ENCODE results near the gene ZC2HC1C. TPM values are rescaled to one million over a fixed set of nuclear protein-coding genes. Genes with fewer than 3 reads are reported as not detected.

ZC2HC1C gene
- total RNA-seq, 1 donor from 2014 or later, result 7.5 TPM

GRCh38 chr14:75047506-75047905 lies 21.9 kb upstream of the ZC2HC1C start:
- H3K9me3 Mint-ChIP-seq (ENCODE audit: low read depth), result no peaks in the 10 kb centered on the region
- H3K36me3 Mint-ChIP-seq (ENCODE audit: insufficient read depth), result peaks cover 12% of the 10 kb centered on the region

GRCh38 chr14:75048101-75048500 lies 21.3 kb upstream of the ZC2HC1C start:
- Mint-ChIP-seq H3K4me3 (ENCODE audit: low read depth) (no peak overlapping the region), H3K27ac (no peak overlapping the region), H3K27me3 (no peaks in the 10 kb centered on the region), H3K36me3 (ENCODE audit: insufficient read depth) (peaks cover 12% of the 10 kb centered on the region), H3K9me3 (ENCODE audit: low read depth) (no peaks in the 10 kb centered on the region), H3K4me1 (ENCODE audit: low read depth) (peaks cover 3% of the 10 kb centered on the region)
- DNase-seq (ENCODE audit: low spot score, unreplicated experiment), result no peak
- no peak for TF ChIP-seq CTCF (IDR thresholded peaks at IDR 0.05; ENCODE audit: unreplicated experiment)

More at GRCh38 chr14:75047506-75047905, 21.9 kb upstream of the ZC2HC1C start:
- no peak for DNase-seq (ENCODE audit: low spot score, unreplicated experiment)
- Mint-ChIP-seq H3K27me3 (no peaks in the 10 kb centered on the region), H3K27ac (no peak overlapping the region), H3K4me1 (ENCODE audit: low read depth) (peaks cover 3% of the 10 kb centered on the region), H3K4me3 (ENCODE audit: low read depth) (no peak overlapping the region)
- no peak for TF ChIP-seq CTCF (IDR thresholded peaks at IDR 0.05; ENCODE audit: unreplicated experiment)

- no peak for DNase-seq (ENCODE audit: low spot score, unreplicated experiment)
- peaks cover 12% of the 10 kb centered on the region for H3K36me3 Mint-ChIP-seq (ENCODE audit: insufficient read depth)
- no peaks in the 10 kb centered on the region for H3K27me3 Mint-ChIP-seq
- no peak overlapping the region for H3K27ac Mint-ChIP-seq
- H3K4me1 Mint-ChIP-seq (ENCODE audit: low read depth), result peaks cover 3% of the 10 kb centered on the region
- TF ChIP-seq CTCF (IDR thresholded peaks at IDR 0.05; ENCODE audit: unreplicated experiment), result no peak
- no peak overlapping the region for H3K4me3 Mint-ChIP-seq (ENCODE audit: low read depth)
- H3K9me3 Mint-ChIP-seq (ENCODE audit: low read depth), result no peaks in the 10 kb centered on the region
These were observed 20.3 kb upstream of the ZC2HC1C start for GRCh38 chr14:75049136-75049535.

- Mint-ChIP-seq H3K36me3 (ENCODE audit: insufficient read depth) (peaks cover 12% of the 10 kb centered on the region), H3K4me1 (ENCODE audit: low read depth) (peaks cover 3% of the 10 kb centered on the region), H3K27me3 (no peaks in the 10 kb centered on the region), H3K9me3 (ENCODE audit: low read depth) (no peaks in the 10 kb centered on the region), H3K4me3 (ENCODE audit: low read depth) (peak overlapping the region; percentile 86), H3K27ac (peak overlapping the region; percentile 24)
- no peak for TF ChIP-seq CTCF (IDR thresholded peaks at IDR 0.05; ENCODE audit: unreplicated experiment)
- DNase-seq (ENCODE audit: low spot score, unreplicated experiment), result no peak
These were observed 19.7 kb upstream of the ZC2HC1C start for GRCh38 chr14:75049731-75050201.

- Mint-ChIP-seq H3K27me3 (no peaks in the 10 kb centered on the region), H3K27ac (peak within 1 kb of the TSS; percentile 99), H3K4me1 (ENCODE audit: low read depth) (peaks cover 3% of the 10 kb centered on the region), H3K4me3 (ENCODE audit: low read depth) (peak within 1 kb of the TSS; percentile 86), H3K9me3 (ENCODE audit: low read depth) (no peaks in the 10 kb centered on the region), H3K36me3 (ENCODE audit: insufficient read depth) (peaks cover 11% of the 10 kb centered on the region)
- DNase-seq (ENCODE audit: low spot score, unreplicated experiment), result peak; percentile 78
- no peak for TF ChIP-seq CTCF (IDR thresholded peaks at IDR 0.05; ENCODE audit: unreplicated experiment)
These were observed 18.4 kb upstream of the ZC2HC1C start, which contains the start of gene MLH3 for GRCh38 chr14:75050852-75051555. MLH3 (minus strand) TSS chr14:75051467; CDS start chr14:75049655, 1,812 bp downstream.

All from progenitor cell of endocrine pancreas (in vitro differentiated cells).